IMR-90 (cell line): ENCODE measurements around the gene ADAM12. TPM values are rescaled to one million over a fixed set of nuclear protein-coding genes. Genes with fewer than 3 reads are reported as not detected.

Experiments used
- ATAC-seq: fragments of 200-7000 bp; cut with Tn5 transposase; 2 replicates; pipeline ENCODE4 v1.9.1; 2020; ENCODE audit warnings: low read depth, mild to moderate bottlenecking, moderate library complexity
- BruUV-seq: library from RNA; stranded (reverse); fragments of 400-500 nt; replicated peaks from 2 replicates; lab custom pipeline; 2021; lab: Mats Ljungman, UMichigan
- CTCF ChIA-PET: fragments of 300-600 bp; formaldehyde crosslinking; extraction: SDS; loops from one replicate; lab custom pipeline; 2021; ENCODE audit warnings: antibody characterized with exemption; lab: Yijun Ruan, JAX
- POLR2A ChIA-PET: fragments of 300-600 bp; sonication (Branson Sonifier 250); formaldehyde crosslinking; loops from one replicate; lab custom pipeline; 2022; ENCODE audit warnings: antibody characterized with exemption; ENCODE audit not compliant: unreplicated experiment; lab: Charles Lee
- DNase-seq: peaks from one replicate; pipeline ENCODE4 v3.0.0; 2013
- H2AFZ ChIP-seq: replicated peaks from 2 replicates; pipeline ENCODE3; 2013; ENCODE audit warnings: low read length, mild to moderate bottlenecking; ENCODE audit not compliant: poor library complexity
- H2AK5ac ChIP-seq: 2 replicates; pipeline ENCODE4 v1.6.1; 2013; ENCODE audit warnings: low read depth, low read length, inconsistent platforms
- H2AK9ac ChIP-seq: replicated peaks from 2 replicates; pipeline ENCODE3; 2013; ENCODE audit warnings: mild to moderate bottlenecking, low read depth, low read length, moderate library complexity; ENCODE audit not compliant: poor library complexity
- H2BK120ac ChIP-seq: 2 replicates; pipeline ENCODE4 v1.6.1; 2013; ENCODE audit warnings: low read depth, low read length, inconsistent platforms
- H2BK15ac ChIP-seq: 3 replicates; pipeline ENCODE4 v1.6.1; 2013; ENCODE audit warnings: low read depth, low read length, inconsistent platforms
- H2BK20ac ChIP-seq: 2 replicates; pipeline ENCODE4 v1.6.1; 2013; ENCODE audit warnings: low read depth, mild to moderate bottlenecking, inconsistent platforms, low read length, moderate library complexity
- H2BK5ac ChIP-seq: 2 replicates; pipeline ENCODE4 v1.6.1; 2013; ENCODE audit warnings: mild to moderate bottlenecking, low read depth, low read length, inconsistent platforms; ENCODE audit not compliant: poor library complexity, severe bottlenecking
- H3K14ac ChIP-seq: replicated peaks from 2 replicates; pipeline ENCODE4 v1.6.1; 2013; ENCODE audit warnings: low read depth, low read length, inconsistent platforms
- H3K18ac ChIP-seq: 2 replicates; pipeline ENCODE4 v1.6.1; 2013; ENCODE audit warnings: low read depth, low read length, control low read depth
- H3K23ac ChIP-seq: 2 replicates; pipeline ENCODE4 v1.6.1; 2013; ENCODE audit warnings: low read depth, low read length, inconsistent platforms
- H3K27ac ChIP-seq: 2 replicates; pipeline ENCODE4 v1.5.1; 2013; ENCODE audit warnings: mild to moderate bottlenecking, control low read depth, low read length; ENCODE audit not compliant: insufficient read depth
- H3K27me3 ChIP-seq: 2 replicates; pipeline ENCODE4 v1.6.1; 2013; ENCODE audit warnings: low read length; ENCODE audit not compliant: control insufficient read depth, insufficient read depth
- H3K36me3 ChIP-seq: 2 replicates; pipeline ENCODE4 v1.6.1; 2013; ENCODE audit warnings: low read length, mixed read lengths; ENCODE audit not compliant: control insufficient read depth, insufficient read depth
- H3K4ac ChIP-seq: 2 replicates; pipeline ENCODE4 v1.6.1; 2013; ENCODE audit warnings: low read depth, low read length, inconsistent platforms
- H3K4me1 ChIP-seq: 2 replicates; pipeline ENCODE4 v1.6.1; 2013; ENCODE audit warnings: low read length, mixed read lengths; ENCODE audit not compliant: control insufficient read depth, insufficient read depth
- H3K4me2 ChIP-seq: 2 replicates; pipeline ENCODE4 v1.6.1; 2013; ENCODE audit warnings: low read depth, mild to moderate bottlenecking, control low read depth, low read length, moderate library complexity
- H3K4me3 ChIP-seq: 2 replicates; pipeline ENCODE4 v1.5.1; 2013; ENCODE audit warnings: low read depth, mild to moderate bottlenecking, control low read depth, low read length, moderate library complexity; ENCODE audit not compliant: insufficient read depth
- H3K56ac ChIP-seq: 2 replicates; pipeline ENCODE4 v1.6.1; 2013; ENCODE audit warnings: low read length, inconsistent platforms; ENCODE audit not compliant: insufficient read depth; ENCODE audit errors: extremely low read depth
- H3K79me1 ChIP-seq, 2 experiments: 2 replicates each; pipeline ENCODE4 v1.6.1; 2013; ENCODE audit warnings: low read length in 2 of 2, inconsistent platforms in 1 of 2, low read depth in 1 of 2
- H3K9ac ChIP-seq: 2 replicates; pipeline ENCODE4 v1.6.1; 2013; ENCODE audit warnings: low read depth, low read length, control low read depth
- H3K9me1 ChIP-seq: 2 replicates; pipeline ENCODE4 v1.6.1; 2013; ENCODE audit warnings: low read length, inconsistent platforms; ENCODE audit not compliant: insufficient read depth
- H3K9me3 ChIP-seq: 2 replicates; pipeline ENCODE4 v1.6.1; 2013; ENCODE audit warnings: low read length; ENCODE audit not compliant: control insufficient read depth, insufficient read depth
- H4K20me1 ChIP-seq: 2 replicates; pipeline ENCODE4 v1.6.1; 2013; ENCODE audit warnings: low read length, inconsistent platforms; ENCODE audit not compliant: insufficient read depth
- H4K5ac ChIP-seq: 2 replicates; pipeline ENCODE4 v1.6.1; 2013; ENCODE audit warnings: mild to moderate bottlenecking, low read depth, low read length, control low read depth
- H4K8ac ChIP-seq, 2 experiments: 2 replicates each; pipeline ENCODE4 v1.6.1; 2013; ENCODE audit warnings: low read depth in 2 of 2, low read length in 2 of 2, control low read depth in 1 of 2, inconsistent platforms in 1 of 2
- H4K91ac ChIP-seq: 2 replicates; pipeline ENCODE4 v1.6.1; 2013; ENCODE audit warnings: low read depth, low read length, inconsistent platforms; ENCODE audit not compliant: insufficient read depth
- BHLHE40 ChIP-seq: fragments of 150-350 bp; IDR thresholded peaks from 2 replicates; pipeline ENCODE4 v1.6.1; 2016; ENCODE audit warnings: mild to moderate bottlenecking, low read depth, low read length
- CEBPB ChIP-seq: IDR thresholded peaks from 2 replicates; pipeline ENCODE4 v1.6.1; 2012; ENCODE audit warnings: low read depth, low read length, improper control_type of control experiment
- CHD1 ChIP-seq: IDR thresholded peaks from 2 replicates; pipeline ENCODE4 v1.6.1; 2012; ENCODE audit warnings: low read depth, low read length, improper control_type of control experiment
- FOS ChIP-seq: fragments of 150-350 bp; IDR thresholded peaks from 2 replicates; pipeline ENCODE4 v1.6.1; 2016; ENCODE audit warnings: low read depth, low read length
- MAFK ChIP-seq: IDR thresholded peaks from 2 replicates; pipeline ENCODE4 v1.6.1; 2012; ENCODE audit warnings: low read depth, low read length, improper control_type of control experiment
- MAZ ChIP-seq: IDR thresholded peaks from 2 replicates; pipeline ENCODE4 v1.6.1; 2012; ENCODE audit warnings: low read depth, mild to moderate bottlenecking, low read length, improper control_type of control experiment, moderate library complexity, borderline replicate concordance
- MXI1 ChIP-seq: IDR thresholded peaks from 2 replicates; pipeline ENCODE4 v1.6.1; 2012; ENCODE audit warnings: low read depth, mild to moderate bottlenecking, low read length, moderate library complexity, borderline replicate concordance
- NFE2L2 ChIP-seq: fragments of 150-350 bp; IDR thresholded peaks from 2 replicates; pipeline ENCODE4 v1.6.1; 2016; ENCODE audit warnings: low read depth, mild to moderate bottlenecking, low read length
- POLR2A ChIP-seq: IDR thresholded peaks from 2 replicates; pipeline ENCODE4 v1.6.1; 2012; ENCODE audit warnings: mild to moderate bottlenecking, low read depth, low read length
- RAD21 ChIP-seq: IDR thresholded peaks from 2 replicates; pipeline ENCODE4 v1.6.1; 2012; ENCODE audit warnings: low read length, improper control_type of control experiment
- RCOR1 ChIP-seq: IDR thresholded peaks from 2 replicates; pipeline ENCODE4 v1.6.1; 2012; ENCODE audit warnings: mild to moderate bottlenecking, low read length, improper control_type of control experiment; ENCODE audit not compliant: insufficient replicate concordance
- RFX5 ChIP-seq: IDR thresholded peaks from 2 replicates; pipeline ENCODE4 v1.8.0; 2012; ENCODE audit warnings: low read depth, mild to moderate bottlenecking, low read length, moderate library complexity
- SMC3 ChIP-seq: fragments of 150-350 bp; IDR thresholded peaks from 2 replicates; pipeline ENCODE4 v1.6.1; 2016; ENCODE audit warnings: low read depth, mild to moderate bottlenecking, antibody characterized with exemption, low read length, moderate library complexity
- whole genome bisulfite sequencing, 2 experiments: methylation state at CpG; one replicate each; pipeline versions ENCODE4 v1.1.5 to v1.1.7; 2013; ENCODE audit warnings: missing lambda C conversion rate in 2 of 2; ENCODE audit not compliant: insufficient read length in 1 of 2; ENCODE audit errors: extremely low coverage in 2 of 2; 5-methylcytosine and 5-hydroxymethylcytosine counted together
- dilution Hi-C: fragments of 300-500 bp; cut with HindIII; formaldehyde crosslinking; loops from one replicate; pipeline ENCODE4 v1.14.3; 2018; ENCODE audit warnings: low sequenced_read_pairs; ENCODE audit not compliant: unreplicated experiment
- in situ Hi-C: fragments of 300-500 bp; cut with MboI; formaldehyde crosslinking; loops from 3 replicates; pipeline ENCODE4 v1.14.3; 2019; ENCODE audit warnings: low sequenced_read_pairs, inconsistent platforms, mixed read lengths
- intact Hi-C: fragments of 100-400 bp; cut with micrococcal nuclease; formaldehyde crosslinking; loops from 2 replicates; pipeline ENCODE4 v1.10.0; 2022
- polyA plus RNA-seq, 3 experiments: library from polyadenylated mRNA; depleted of rRNA; stranded (reverse); fragments of >200 nt; gene quantifications; 2 replicates each; pipeline ENCODE4 v1.2.3, GENCODE V29; 2012; ENCODE audit warnings: low replicate concordance in 1 of 3
- total RNA-seq: library from RNA; depleted of rRNA; stranded (reverse); fragments of >200 nt; gene quantifications from 2 replicates; pipeline ENCODE4 v1.2.3, GENCODE V29; 2012
- TF ChIP-seq, protein P1 (sequence below): conservative IDR thresholded peaks from 2 replicates; pipeline ENCODE4 v1.5.1; 2012; ENCODE audit warnings: mild to moderate bottlenecking, low read depth, low read length, improper control_type of control experiment
- TF ChIP-seq, protein P2 (sequence below): fragments of 150-350 bp; IDR thresholded peaks from 2 replicates; pipeline ENCODE4 v1.6.1; 2016; ENCODE audit warnings: low read depth, mild to moderate bottlenecking, low read length, moderate library complexity, borderline replicate concordance
- TF ChIP-seq, protein P3 (sequence below): fragments of 150-350 bp; IDR thresholded peaks from 2 replicates; pipeline ENCODE4 v1.6.1; 2017; ENCODE audit warnings: mild to moderate bottlenecking, antibody characterized with exemption, low read length, low read depth

Gene ADAM12
- total and polyA plus RNA-seq, 2 of the 4 experiments (the other 2 are of a cell fraction) = 9.6 to 10.2 TPM

DNA sequence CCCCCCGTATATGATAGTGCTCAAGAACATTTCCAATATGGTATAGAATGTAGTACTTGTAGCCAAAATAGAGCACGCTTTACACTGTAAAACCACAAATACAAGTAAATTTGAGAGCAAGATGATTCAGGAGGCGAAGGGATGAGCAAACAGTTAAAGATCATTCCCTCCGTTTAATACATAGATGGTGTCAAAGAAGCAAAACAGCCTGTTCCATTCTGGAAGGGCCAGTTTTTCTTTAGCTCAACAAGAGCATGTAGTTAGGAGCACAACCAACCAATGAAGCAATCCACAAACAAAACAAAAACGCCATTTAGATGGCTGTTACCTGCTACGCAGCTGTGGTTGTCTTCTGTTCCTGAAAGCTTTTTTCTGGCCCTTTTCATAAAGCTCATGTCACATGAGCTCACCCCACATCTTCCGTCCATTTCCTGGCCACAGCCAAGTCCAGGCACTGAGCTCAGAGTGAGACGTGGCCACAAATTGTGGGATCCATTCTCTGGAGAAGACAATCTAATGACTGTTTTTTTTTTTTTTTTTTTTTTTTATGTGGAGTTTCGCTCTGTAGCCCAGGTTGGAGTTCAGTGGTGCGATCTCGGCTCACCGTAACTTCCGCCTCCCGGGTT lies 306.3 kb downstream of the ADAM12 start:
- Histone ChIP-seq H2BK120ac (no peak overlapping the region), H4K91ac (no peak overlapping the region), H3K27ac (no peak overlapping the region), H3K9me3 (no peaks in the 10 kb centered on the region; the same call in 1 of the 2 replicates), H3K14ac (no peak overlapping the region), H4K5ac (no peak overlapping the region), H2AK9ac (no peak overlapping the region), H3K9me1 (no peaks in the 10 kb centered on the region), H2AFZ (no peak overlapping the region), H2AK5ac (no peak overlapping the region), H2BK5ac (no peak overlapping the region), H3K27me3 (no peaks in the 10 kb centered on the region), H3K4me3 (no peak overlapping the region), H3K9ac (no peak overlapping the region), H3K79me1 (no peaks in the 10 kb centered on the region), H3K56ac (no peak overlapping the region), H3K4me1 (peaks cover 5% of the 10 kb centered on the region), H3K4ac (no peak overlapping the region), H4K20me1 (no peaks in the 10 kb centered on the region), H2BK15ac (no peak overlapping the region), H2BK20ac (no peak overlapping the region), H4K8ac (no peak overlapping the region), H3K36me3 (no peaks in the 10 kb centered on the region), H3K4me2 (no peak overlapping the region), H3K18ac (no peak overlapping the region), H3K23ac (no peak overlapping the region)
- ChIA-PET CTCF (interaction anchor here (1.0 kb wide), 1 partner anchor 21 kb away, joined by 3 read pairs; no protein-coding TSS in a partner anchor), POLR2A (no interaction called here)
- intact Hi-C loops (no loop called here), in situ Hi-C loops (no loop called here), dilution Hi-C loops (no loop called here)
- BruUV-seq = no TSS peak
- TF ChIP-seq CHD1 (no peak), SMC3 (no peak), MXI1 (no peak), MAFK (no peak), RFX5 (no peak), BHLHE40 (no peak), RCOR1 (no peak), FOS (no peak), MAZ (no peak), CEBPB (no peak), RAD21 (no peak), NFE2L2 (no peak), POLR2A (no peak)
- TF ChIP-seq, protein P1, sequence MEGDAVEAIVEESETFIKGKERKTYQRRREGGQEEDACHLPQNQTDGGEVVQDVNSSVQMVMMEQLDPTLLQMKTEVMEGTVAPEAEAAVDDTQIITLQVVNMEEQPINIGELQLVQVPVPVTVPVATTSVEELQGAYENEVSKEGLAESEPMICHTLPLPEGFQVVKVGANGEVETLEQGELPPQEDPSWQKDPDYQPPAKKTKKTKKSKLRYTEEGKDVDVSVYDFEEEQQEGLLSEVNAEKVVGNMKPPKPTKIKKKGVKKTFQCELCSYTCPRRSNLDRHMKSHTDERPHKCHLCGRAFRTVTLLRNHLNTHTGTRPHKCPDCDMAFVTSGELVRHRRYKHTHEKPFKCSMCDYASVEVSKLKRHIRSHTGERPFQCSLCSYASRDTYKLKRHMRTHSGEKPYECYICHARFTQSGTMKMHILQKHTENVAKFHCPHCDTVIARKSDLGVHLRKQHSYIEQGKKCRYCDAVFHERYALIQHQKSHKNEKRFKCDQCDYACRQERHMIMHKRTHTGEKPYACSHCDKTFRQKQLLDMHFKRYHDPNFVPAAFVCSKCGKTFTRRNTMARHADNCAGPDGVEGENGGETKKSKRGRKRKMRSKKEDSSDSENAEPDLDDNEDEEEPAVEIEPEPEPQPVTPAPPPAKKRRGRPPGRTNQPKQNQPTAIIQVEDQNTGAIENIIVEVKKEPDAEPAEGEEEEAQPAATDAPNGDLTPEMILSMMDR = no peak
- TF ChIP-seq, protein P2, sequence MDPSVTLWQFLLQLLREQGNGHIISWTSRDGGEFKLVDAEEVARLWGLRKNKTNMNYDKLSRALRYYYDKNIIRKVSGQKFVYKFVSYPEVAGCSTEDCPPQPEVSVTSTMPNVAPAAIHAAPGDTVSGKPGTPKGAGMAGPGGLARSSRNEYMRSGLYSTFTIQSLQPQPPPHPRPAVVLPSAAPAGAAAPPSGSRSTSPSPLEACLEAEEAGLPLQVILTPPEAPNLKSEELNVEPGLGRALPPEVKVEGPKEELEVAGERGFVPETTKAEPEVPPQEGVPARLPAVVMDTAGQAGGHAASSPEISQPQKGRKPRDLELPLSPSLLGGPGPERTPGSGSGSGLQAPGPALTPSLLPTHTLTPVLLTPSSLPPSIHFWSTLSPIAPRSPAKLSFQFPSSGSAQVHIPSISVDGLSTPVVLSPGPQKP = no peak
- TF ChIP-seq, protein P3, sequence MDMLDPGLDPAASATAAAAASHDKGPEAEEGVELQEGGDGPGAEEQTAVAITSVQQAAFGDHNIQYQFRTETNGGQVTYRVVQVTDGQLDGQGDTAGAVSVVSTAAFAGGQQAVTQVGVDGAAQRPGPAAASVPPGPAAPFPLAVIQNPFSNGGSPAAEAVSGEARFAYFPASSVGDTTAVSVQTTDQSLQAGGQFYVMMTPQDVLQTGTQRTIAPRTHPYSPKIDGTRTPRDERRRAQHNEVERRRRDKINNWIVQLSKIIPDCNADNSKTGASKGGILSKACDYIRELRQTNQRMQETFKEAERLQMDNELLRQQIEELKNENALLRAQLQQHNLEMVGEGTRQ = no peak
- no peak for ATAC-seq
- WGBS, 2 experiments = no CpG with 5 or more reads among the region's 14 CpGs
- no peak for DNase-seq
